ENCODE data around the gene PAK3.

DNA sequence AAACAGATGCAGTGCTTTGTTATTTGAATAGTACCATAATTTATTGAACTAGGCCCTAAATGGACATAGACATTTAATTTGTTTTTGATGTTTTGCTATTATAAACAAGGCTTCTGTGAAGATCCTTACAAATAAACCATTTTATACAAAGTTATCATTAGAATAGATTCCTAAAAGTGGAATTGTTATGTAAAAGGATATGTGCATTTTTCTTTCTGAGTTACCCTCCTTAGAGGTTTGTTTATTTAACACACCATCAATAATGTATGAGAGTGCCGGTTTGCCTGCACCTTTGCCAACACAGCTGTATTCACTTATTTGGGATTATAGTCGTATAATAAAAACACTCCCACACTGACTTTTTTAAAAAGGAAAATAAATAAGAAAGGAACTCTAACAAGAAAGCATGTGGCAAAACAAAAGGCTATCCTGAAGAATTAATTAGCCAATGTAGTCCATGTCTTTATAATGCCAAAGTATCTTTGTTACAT lies 84.8 kb downstream of the PAK3 start:
- no peak for TF ChIP-seq POLR2AphosphoS5 (IDR thresholded peaks at IDR 0.05; ENCODE audit: low read depth, low read length)
- no peak for TF ChIP-seq TAF1 (IDR thresholded peaks at IDR 0.05; ENCODE audit: borderline replicate concordance, insufficient read depth, low read length)
- TF ChIP-seq SIN3A (IDR thresholded peaks at IDR 0.05; ENCODE audit: borderline replicate concordance, insufficient read depth, low read length): no peak
- TF ChIP-seq, protein P1, sequence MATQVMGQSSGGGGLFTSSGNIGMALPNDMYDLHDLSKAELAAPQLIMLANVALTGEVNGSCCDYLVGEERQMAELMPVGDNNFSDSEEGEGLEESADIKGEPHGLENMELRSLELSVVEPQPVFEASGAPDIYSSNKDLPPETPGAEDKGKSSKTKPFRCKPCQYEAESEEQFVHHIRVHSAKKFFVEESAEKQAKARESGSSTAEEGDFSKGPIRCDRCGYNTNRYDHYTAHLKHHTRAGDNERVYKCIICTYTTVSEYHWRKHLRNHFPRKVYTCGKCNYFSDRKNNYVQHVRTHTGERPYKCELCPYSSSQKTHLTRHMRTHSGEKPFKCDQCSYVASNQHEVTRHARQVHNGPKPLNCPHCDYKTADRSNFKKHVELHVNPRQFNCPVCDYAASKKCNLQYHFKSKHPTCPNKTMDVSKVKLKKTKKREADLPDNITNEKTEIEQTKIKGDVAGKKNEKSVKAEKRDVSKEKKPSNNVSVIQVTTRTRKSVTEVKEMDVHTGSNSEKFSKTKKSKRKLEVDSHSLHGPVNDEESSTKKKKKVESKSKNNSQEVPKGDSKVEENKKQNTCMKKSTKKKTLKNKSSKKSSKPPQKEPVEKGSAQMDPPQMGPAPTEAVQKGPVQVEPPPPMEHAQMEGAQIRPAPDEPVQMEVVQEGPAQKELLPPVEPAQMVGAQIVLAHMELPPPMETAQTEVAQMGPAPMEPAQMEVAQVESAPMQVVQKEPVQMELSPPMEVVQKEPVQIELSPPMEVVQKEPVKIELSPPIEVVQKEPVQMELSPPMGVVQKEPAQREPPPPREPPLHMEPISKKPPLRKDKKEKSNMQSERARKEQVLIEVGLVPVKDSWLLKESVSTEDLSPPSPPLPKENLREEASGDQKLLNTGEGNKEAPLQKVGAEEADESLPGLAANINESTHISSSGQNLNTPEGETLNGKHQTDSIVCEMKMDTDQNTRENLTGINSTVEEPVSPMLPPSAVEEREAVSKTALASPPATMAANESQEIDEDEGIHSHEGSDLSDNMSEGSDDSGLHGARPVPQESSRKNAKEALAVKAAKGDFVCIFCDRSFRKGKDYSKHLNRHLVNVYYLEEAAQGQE (IDR thresholded peaks at IDR 0.05; ENCODE audit: insufficient read depth in 1 of 2, low read depth in 2 of 2, low read length in 2 of 2): no peak
- no peak for TF ChIP-seq FOXP2 (optimal IDR thresholded peaks at IDR 0.05; ENCODE audit: borderline replicate concordance, extremely low read depth, extremely low read length, insufficient read depth)
